Omental fat pad (tissue), 4 donors: ENCODE data around the gene HIPK4. TPM values are rescaled to one million over a fixed set of nuclear protein-coding genes. Genes with fewer than 3 reads are reported as not detected.

ENCODE experiments used
- ATAC-seq: fragments of 150-250 bp; one replicate; pipeline ENCODE4 v1.9.1; 2016; ENCODE audit warnings: mild to moderate bottlenecking, moderate library complexity; ENCODE audit not compliant: low FRiP score
- DNase-seq: peaks from one replicate; pipeline ENCODE4 v3.0.0-alpha.2; 2019; ENCODE audit warnings: low spot score
- total RNA-seq, 4 donors: library from RNA; depleted of rRNA; stranded (reverse); fragments of >200 nt; gene quantifications; one replicate each; pipeline ENCODE4 v1.1.0, GENCODE V29; 2016
- TF ChIP-seq, protein P1 (sequence below), 3 donors: fragments of 450-650 bp; IDR thresholded peaks; one replicate each; pipeline ENCODE4 v1.5.1; 2016 to 2017; ENCODE audit warnings: antibody characterized with exemption in 3 of 3, mild to moderate bottlenecking in 3 of 3, moderate library complexity in 2 of 3

The HIPK4 gene
- total RNA-seq, 4 donors from 2014 or later: 0.24 to 2.2 TPM; not detected in 2

DNA sequence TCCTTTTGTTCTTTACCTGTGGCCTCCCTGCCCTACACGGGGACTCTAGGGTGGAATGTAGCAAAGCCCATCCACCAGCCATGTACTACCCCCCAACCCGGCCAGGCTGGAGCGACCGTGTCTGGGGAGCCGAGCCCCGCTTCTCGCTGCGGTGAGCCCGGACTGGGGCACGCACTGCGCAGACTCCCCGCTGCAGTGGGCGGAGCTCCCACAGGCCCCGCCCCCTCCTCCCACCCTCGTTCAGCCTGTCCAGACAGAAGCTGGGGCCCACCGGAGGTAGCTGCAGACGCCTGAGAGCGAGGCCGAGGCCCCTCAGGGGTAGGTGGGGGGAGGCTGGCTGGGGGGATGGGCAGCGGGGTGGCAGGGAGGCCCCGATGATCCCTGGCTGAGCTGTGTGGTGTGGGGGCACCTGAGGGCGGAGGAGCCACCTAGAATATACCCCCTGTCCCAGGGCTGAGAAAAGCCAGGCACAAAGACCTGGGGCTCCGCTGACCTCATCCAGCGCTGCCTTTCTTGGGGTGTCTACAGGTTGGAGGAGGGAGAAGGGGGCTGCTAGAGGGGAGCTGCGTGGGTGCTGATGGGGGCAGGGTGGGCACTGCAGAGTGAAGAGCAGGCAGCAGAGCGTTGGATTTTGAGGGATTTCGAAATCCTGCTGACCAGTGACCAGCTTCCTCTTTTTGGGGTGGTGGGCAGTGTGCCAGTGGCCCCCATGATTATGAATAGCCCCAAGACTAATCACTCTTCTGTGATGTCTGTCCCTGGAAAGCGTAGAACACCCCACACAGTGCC is 24.2 kb downstream of the HIPK4 start:
- DNase-seq (peak; percentile 67), ATAC-seq (peak; percentile 56)
- TF ChIP-seq, protein P1, sequence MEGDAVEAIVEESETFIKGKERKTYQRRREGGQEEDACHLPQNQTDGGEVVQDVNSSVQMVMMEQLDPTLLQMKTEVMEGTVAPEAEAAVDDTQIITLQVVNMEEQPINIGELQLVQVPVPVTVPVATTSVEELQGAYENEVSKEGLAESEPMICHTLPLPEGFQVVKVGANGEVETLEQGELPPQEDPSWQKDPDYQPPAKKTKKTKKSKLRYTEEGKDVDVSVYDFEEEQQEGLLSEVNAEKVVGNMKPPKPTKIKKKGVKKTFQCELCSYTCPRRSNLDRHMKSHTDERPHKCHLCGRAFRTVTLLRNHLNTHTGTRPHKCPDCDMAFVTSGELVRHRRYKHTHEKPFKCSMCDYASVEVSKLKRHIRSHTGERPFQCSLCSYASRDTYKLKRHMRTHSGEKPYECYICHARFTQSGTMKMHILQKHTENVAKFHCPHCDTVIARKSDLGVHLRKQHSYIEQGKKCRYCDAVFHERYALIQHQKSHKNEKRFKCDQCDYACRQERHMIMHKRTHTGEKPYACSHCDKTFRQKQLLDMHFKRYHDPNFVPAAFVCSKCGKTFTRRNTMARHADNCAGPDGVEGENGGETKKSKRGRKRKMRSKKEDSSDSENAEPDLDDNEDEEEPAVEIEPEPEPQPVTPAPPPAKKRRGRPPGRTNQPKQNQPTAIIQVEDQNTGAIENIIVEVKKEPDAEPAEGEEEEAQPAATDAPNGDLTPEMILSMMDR (IDR thresholded peaks at IDR 0.05): no peak

DNA sequence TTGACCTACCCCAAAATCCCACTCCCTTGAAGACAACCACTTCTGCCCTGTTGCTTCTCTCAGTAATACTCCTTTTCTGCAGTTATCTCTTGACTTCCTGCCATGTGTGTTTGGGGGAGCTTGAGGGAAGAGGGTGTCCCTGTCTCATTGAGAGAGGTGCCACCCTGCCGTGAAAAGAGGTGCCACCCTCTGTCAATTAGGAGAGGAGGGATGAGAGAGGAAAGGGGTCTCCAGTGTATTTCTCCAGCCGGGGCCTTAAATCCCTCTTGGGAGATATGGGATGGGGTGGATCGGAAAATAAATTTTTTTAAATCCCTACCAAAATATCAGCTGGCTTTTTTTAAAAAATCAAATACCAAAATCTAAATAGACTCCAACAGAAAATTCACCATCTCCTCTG is 25.0 kb downstream of the HIPK4 start:
- no peak for DNase-seq
- TF ChIP-seq, protein P1 (IDR thresholded peaks at IDR 0.05): no peak
- ATAC-seq: no peak

DNA sequence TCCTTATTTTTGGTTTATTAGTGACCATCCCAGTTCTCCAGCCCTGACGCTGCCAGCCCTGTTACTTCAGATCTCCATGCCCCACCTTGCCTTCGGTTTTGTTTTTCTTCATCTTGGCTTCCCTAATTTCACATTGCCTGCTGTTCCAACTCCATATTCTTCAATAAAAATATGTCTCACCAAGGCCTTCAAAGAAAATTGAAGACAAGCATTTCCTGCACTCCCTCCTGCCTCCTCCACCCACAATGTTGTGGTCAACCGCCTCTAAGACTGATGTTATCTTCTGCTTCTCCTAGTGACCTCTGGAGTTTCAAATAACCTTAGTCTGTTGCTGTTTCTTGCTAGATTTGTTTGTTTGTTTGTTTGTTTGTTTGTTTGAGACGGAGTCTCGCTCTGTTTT is 26.9 kb downstream of the HIPK4 start:
- DNase-seq (no peak), ATAC-seq (no peak)
- TF ChIP-seq, protein P1 (IDR thresholded peaks at IDR 0.05): no peak

DNA sequence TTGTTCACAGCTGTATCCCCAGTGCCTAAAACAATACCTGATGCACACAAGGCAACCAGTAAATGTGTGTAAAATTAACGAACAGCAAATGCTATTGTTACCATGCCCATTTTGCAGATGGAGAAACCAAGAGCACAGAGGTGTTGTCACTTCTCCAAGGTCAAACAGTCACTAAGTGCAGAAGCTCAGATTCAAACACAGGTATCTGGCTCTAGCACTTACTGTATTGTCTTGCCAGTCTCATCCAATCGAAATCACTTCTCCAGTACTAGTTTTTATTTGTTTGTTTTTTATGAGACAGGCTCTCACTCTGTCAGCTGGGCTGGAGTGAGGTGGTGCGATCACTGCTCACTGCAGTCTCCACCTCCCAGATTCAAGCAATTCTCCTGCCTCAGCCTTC is 27.8 kb downstream of the HIPK4 start:
- TF ChIP-seq, protein P1 (IDR thresholded peaks at IDR 0.05): no peak
- DNase-seq (no peak), ATAC-seq (no peak)

DNA sequence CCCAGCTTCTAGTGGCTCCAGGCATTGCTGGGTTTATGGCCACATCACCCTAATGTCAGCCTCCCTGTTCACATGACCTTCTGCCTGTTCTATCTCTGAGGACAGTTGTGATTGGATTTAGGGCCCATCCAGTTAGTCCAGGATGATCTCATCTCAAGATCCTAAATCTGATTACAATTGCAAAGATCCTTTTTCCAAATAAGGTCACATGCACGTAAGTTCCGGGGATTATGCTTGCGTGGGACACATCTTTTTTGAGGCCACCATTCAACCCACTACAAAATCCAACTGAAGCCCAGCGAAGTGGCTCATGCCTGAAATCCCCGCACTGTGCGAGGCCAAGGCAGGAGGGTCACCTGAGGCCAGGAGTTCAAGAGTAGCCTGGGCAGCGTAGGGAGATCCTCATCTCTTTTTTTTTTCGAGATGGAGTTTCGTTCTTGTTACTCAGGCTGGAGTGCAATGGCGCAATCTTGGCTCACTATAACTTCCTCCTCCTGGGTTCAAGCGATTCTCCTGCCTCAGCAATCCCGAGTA is 29.2 kb downstream of the HIPK4 start:
- TF ChIP-seq, protein P1 (IDR thresholded peaks at IDR 0.05): no peak
- DNase-seq (no peak), ATAC-seq (no peak)

DNA sequence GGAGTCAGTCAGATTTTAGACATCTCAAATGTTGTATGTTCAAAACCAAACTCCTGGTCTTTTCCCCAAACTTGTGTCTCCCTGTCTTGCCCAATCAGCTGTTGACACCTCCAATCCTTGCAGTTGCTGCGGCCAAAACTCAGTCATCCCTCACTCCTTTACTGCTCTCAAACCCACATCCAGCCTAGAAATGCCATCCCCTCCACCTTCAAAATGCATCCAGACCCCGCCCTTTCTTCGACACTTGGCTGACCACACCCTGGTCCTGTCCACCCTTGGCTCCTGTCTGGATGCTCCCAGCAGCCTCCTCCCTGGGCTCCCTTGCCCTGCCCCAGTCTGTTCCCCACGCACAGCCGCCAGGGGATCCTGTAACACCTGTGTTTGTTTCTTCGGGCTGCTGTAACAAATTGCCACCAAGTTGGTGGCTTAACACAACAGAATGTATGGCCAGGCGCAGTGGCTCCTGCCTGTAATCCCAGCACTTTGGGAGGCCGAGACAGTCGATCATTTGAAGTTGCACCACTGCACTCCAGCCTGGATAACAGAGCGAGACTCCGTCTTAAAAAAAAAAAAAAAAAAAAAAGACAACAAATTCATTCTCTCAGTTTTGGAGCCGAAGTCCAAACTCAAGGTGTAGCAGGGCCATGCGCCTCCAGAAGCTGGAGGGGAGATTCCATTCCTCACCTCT is 29.8 kb downstream of the HIPK4 start:
- DNase-seq (no peak), ATAC-seq (no peak)
- TF ChIP-seq, protein P1 (IDR thresholded peaks at IDR 0.05): no peak
